Muscle of leg (tissue), 11 donors: ENCODE data around the gene PPP1R14D. TPM values are rescaled to one million over a fixed set of nuclear protein-coding genes. Genes with fewer than 3 reads are reported as not detected.

Experiments used
- DNase-seq: peaks from one replicate; pipeline ENCODE4 v3.0.0; 2013
- H3K27ac ChIP-seq: one replicate; pipeline ENCODE4 v1.5.1; 2013; ENCODE audit warnings: mild to moderate bottlenecking, low read length, control low read depth
- H3K27me3 ChIP-seq: one replicate; pipeline ENCODE4 v1.6.1; 2013; ENCODE audit warnings: low read length; ENCODE audit not compliant: control insufficient read depth, insufficient read depth
- H3K36me3 ChIP-seq: one replicate; pipeline ENCODE4 v1.6.1; 2013; ENCODE audit warnings: low read length; ENCODE audit not compliant: control insufficient read depth, insufficient read depth
- H3K4me1 ChIP-seq: one replicate; pipeline ENCODE4 v1.6.1; 2013; ENCODE audit warnings: low read length; ENCODE audit not compliant: control insufficient read depth, insufficient read depth
- H3K4me3 ChIP-seq: one replicate; pipeline ENCODE4 v1.5.1; 2013; ENCODE audit warnings: low read length, control low read depth
- H3K9me3 ChIP-seq: replicated peaks from 2 replicates; pipeline ENCODE4 v1.6.1; 2013; ENCODE audit warnings: low read depth, low read length; ENCODE audit not compliant: control insufficient read depth
- WGBS: methylation state at CpG from one replicate; pipeline ENCODE4 v1.1.5; 2013; ENCODE audit warnings: missing lambda C conversion rate; ENCODE audit not compliant: insufficient coverage; 5-methylcytosine and 5-hydroxymethylcytosine counted together
- polyA plus RNA-seq, 8 donors: library from polyadenylated mRNA; unstranded; fragments of 120-200 nt; gene quantifications; one replicate each; pipeline versions ENCODE4 v1.2.1 to v1.2.3, GENCODE V29; 2013; ENCODE audit warnings: inconsistent platforms in 1 of 8, low replicate concordance in 1 of 8; ENCODE audit not compliant: insufficient read length in 8 of 8, insufficient read depth in 1 of 8
- total RNA-seq: library from RNA; stranded (reverse); fragments of 120-200 nt; gene quantifications from one replicate; pipeline ENCODE4 v1.2.4, GENCODE V29; 2013

The PPP1R14D gene
- total and polyA plus RNA-seq, 9 donors, result 0.22 to 0.23 TPM; not detected in 7

- Histone ChIP-seq H3K36me3 (no peaks in the 10 kb centered on the region), H3K27me3 (no peaks in the 10 kb centered on the region), H3K4me1 (peaks cover 3% of the 10 kb centered on the region), H3K4me3 (no peak overlapping the region), H3K27ac (no peak overlapping the region), H3K9me3 (no peaks in the 10 kb centered on the region)
- DNase-seq, result no peak
- no CpG with 5 or more reads among the region's 5 CpGs for WGBS
Observed at GRCh38 chr15:40852529-40852928, 24.0 kb upstream of the PPP1R14D start.

- H3K36me3 ChIP-seq, result no peaks in the 10 kb centered on the region
- no peaks in the 10 kb centered on the region for H3K9me3 ChIP-seq
- H3K4me1 ChIP-seq, result peaks cover 5% of the 10 kb centered on the region
- H3K27me3 ChIP-seq, result peaks cover 7% of the 10 kb centered on the region
- 84% methylated on average over 6 of the region's 8 CpGs for WGBS
- no peak for DNase-seq
- no peak overlapping the region for H3K4me3 ChIP-seq
- H3K27ac ChIP-seq, result no peak overlapping the region
Observed at GRCh38 chr15:40850576-40851112, 22.1 kb upstream of the PPP1R14D start.

GRCh38 chr15:40847223-40847961 lies 18.9 kb upstream of the PPP1R14D start:
- peak; percentile 69 for DNase-seq
- Histone ChIP-seq H3K4me3 (no peak overlapping the region), H3K27me3 (peaks cover 35% of the 10 kb centered on the region), H3K36me3 (no peaks in the 10 kb centered on the region), H3K9me3 (no peaks in the 10 kb centered on the region), H3K4me1 (peaks cover 17% of the 10 kb centered on the region), H3K27ac (no peak overlapping the region)
- WGBS, result 46% methylated on average over 2 of the region's 7 CpGs

GRCh38 chr15:40846841-40847222 lies 18.3 kb upstream of the PPP1R14D start:
- Histone ChIP-seq H3K4me1 (peaks cover 17% of the 10 kb centered on the region), H3K4me3 (no peak overlapping the region), H3K27ac (no peak overlapping the region), H3K36me3 (no peaks in the 10 kb centered on the region), H3K9me3 (no peaks in the 10 kb centered on the region), H3K27me3 (peaks cover 35% of the 10 kb centered on the region)
- no peak for DNase-seq

GRCh38 chr15:40845511-40846284 lies 17.2 kb upstream of the PPP1R14D start:
- WGBS, result 65% methylated on average over 6 of the region's 8 CpGs
- peaks cover 35% of the 10 kb centered on the region for H3K27me3 ChIP-seq
- no peak overlapping the region for H3K27ac ChIP-seq
- peaks cover 17% of the 10 kb centered on the region for H3K4me1 ChIP-seq
- H3K36me3 ChIP-seq, result no peaks in the 10 kb centered on the region
- DNase-seq, result no peak
- H3K9me3 ChIP-seq, result no peaks in the 10 kb centered on the region
- H3K4me3 ChIP-seq, result no peak overlapping the region

GRCh38 chr15:40845036-40845435 lies 16.5 kb upstream of the PPP1R14D start:
- 20% methylated on average over 1 of the region's 12 CpGs for WGBS
- no peak overlapping the region for H3K27ac ChIP-seq
- H3K27me3 ChIP-seq, result peaks cover 35% of the 10 kb centered on the region
- no peaks in the 10 kb centered on the region for H3K9me3 ChIP-seq
- H3K4me1 ChIP-seq, result peaks cover 17% of the 10 kb centered on the region
- H3K36me3 ChIP-seq, result no peaks in the 10 kb centered on the region
- DNase-seq, result no peak
- H3K4me3 ChIP-seq, result peak overlapping the region; percentile 34

- Histone ChIP-seq H3K27me3 (peaks cover 35% of the 10 kb centered on the region), H3K4me1 (peaks cover 17% of the 10 kb centered on the region), H3K4me3 (peak overlapping the region; percentile 34), H3K36me3 (no peaks in the 10 kb centered on the region), H3K27ac (no peak overlapping the region), H3K9me3 (no peaks in the 10 kb centered on the region)
- 3% methylated on average over 25 of the region's 28 CpGs for WGBS
- DNase-seq, result no peak
Observed at GRCh38 chr15:40844696-40845030, 16.2 kb upstream of the PPP1R14D start.

- Histone ChIP-seq H3K27ac (no peak within 1 kb of the TSS), H3K4me1 (peaks cover 17% of the 10 kb centered on the region), H3K27me3 (peaks cover 35% of the 10 kb centered on the region), H3K36me3 (no peaks in the 10 kb centered on the region), H3K9me3 (no peaks in the 10 kb centered on the region), H3K4me3 (peak within 1 kb of the TSS; percentile 34)
- DNase-seq, result no peak
- under 1% methylated on average over 89 of the region's 89 CpGs for WGBS
Observed at GRCh38 chr15:40843885-40844695, 15.6 kb upstream of the PPP1R14D start, which contains the start of gene SPINT1. Gene SPINT1 (plus strand): TSS chr15:40844048. CDS start chr15:40844555, 507 bp downstream.

- WGBS, result 12% methylated on average over 34 of the region's 34 CpGs
- no peaks in the 10 kb centered on the region for H3K9me3 ChIP-seq
- no peaks in the 10 kb centered on the region for H3K36me3 ChIP-seq
- DNase-seq, result no peak
- no peak overlapping the region for H3K27ac ChIP-seq
- peaks cover 17% of the 10 kb centered on the region for H3K4me1 ChIP-seq
- H3K27me3 ChIP-seq, result peaks cover 35% of the 10 kb centered on the region
- no peak overlapping the region for H3K4me3 ChIP-seq
Observed at GRCh38 chr15:40843261-40843884, 14.9 kb upstream of the PPP1R14D start.
